Esophagus squamous epithelium (tissue), 5 donors: Measurements from ENCODE around the gene MPG. TPM values are rescaled to one million over a fixed set of nuclear protein-coding genes. Genes with fewer than 3 reads are reported as not detected.

ENCODE experiments used
- DNase-seq: peaks from one replicate; lab custom pipeline; 2025; lab: John Stamatoyannopoulos, UW
- H3K27ac ChIP-seq, 4 donors: fragments of 200-600 bp; sonication (generic); one replicate each; pipeline ENCODE4 v1.5.1; 2016 to 2019; ENCODE audit warnings: mild to moderate bottlenecking in 1 of 4
- H3K27me3 ChIP-seq, 4 donors: fragments of 200-600 bp; sonication (generic); 1 replicate in 3 of 4; 2 replicates in 1 of 4; pipeline versions ENCODE4 v1.5.1 to v1.6.0; 2017 to 2021; ENCODE audit warnings: antibody characterized with exemption in 1 of 4
- H3K36me3 ChIP-seq, 3 donors: fragments of 200-600 bp; sonication (generic); one replicate each; pipeline ENCODE4 v1.5.1; 2016 to 2019
- H3K4me1 ChIP-seq, 3 donors: fragments of 200-600 bp; sonication (generic); one replicate each; pipeline ENCODE4 v1.5.1; 2017 to 2019
- H3K4me3 ChIP-seq, 4 donors: fragments of 200-600 bp; sonication (generic); 1 replicate in 3 of 4; 2 replicates in 1 of 4; pipeline ENCODE4 v1.5.1; 2016 to 2019; ENCODE audit warnings: mild to moderate bottlenecking in 2 of 4, moderate library complexity in 1 of 4
- H3K9me3 ChIP-seq, 3 donors: fragments of 200-600 bp; sonication (generic); one replicate each; pipeline ENCODE4 v1.5.1; 2016 to 2019
- CTCF ChIP-seq, 6 experiments: fragments of 450-650 bp in 4 of 6; fragments of 200-600 bp in 2 of 6; sonication (generic) in 2 of 6; IDR thresholded peaks; one replicate each; pipeline ENCODE4 v1.5.1; 2016 to 2019; ENCODE audit warnings: antibody characterized with exemption in 6 of 6, mild to moderate bottlenecking in 4 of 6, moderate library complexity in 4 of 6
- POLR2A ChIP-seq, 4 donors: fragments of 450-650 bp; IDR thresholded peaks; one replicate each; pipeline ENCODE4 v1.6.1; 2017; ENCODE audit warnings: antibody characterized with exemption in 4 of 4, mild to moderate bottlenecking in 4 of 4, moderate library complexity in 3 of 4
- WGBS, 2 donors: methylation state at CpG; one replicate each; pipeline ENCODE4 v1.1.5; 2018; 5-methylcytosine and 5-hydroxymethylcytosine counted together
- intact Hi-C: fragments of 100-400 bp; cut with DNase I; formaldehyde crosslinking; loops from one replicate; pipeline ENCODE4 v1.15.0; 2022
- total RNA-seq, 4 donors: library from RNA; depleted of rRNA; stranded (reverse); fragments of >200 nt; gene quantifications; one replicate each; pipeline ENCODE4 v1.1.0, GENCODE V29; 2016
- donor health status: DM: yes; HTN: yes; CAD: no.

MPG gene
- total RNA-seq, 4 donors from 2014 or later: 47.4 to 72.1 (median 68.3) TPM

- intact Hi-C loops: no loop called here
- Histone ChIP-seq H3K9me3 (no peaks in the 10 kb centered on the region), H3K27me3 (no peaks in the 10 kb centered on the region), H3K27ac (no peak overlapping the region), H3K4me3 (no peak overlapping the region), H3K36me3 (peaks cover 17 to 88% (median 27%) of the 10 kb centered on the region in 3 donors), H3K4me1 (peaks cover 8 to 31% (median 15%) of the 10 kb centered on the region in 3 donors)
- no peak for DNase-seq
- 39 to 90% methylated on average over 2 to 10 of the region's 30 CpGs for WGBS, 2 donors
- TF ChIP-seq CTCF (IDR thresholded peaks at IDR 0.05) (no peak), POLR2A (IDR thresholded peaks at IDR 0.05) (no peak)
Observed at GRCh38 chr16:89391-90302, 11.6 kb downstream of the MPG start.

- no peak for TF ChIP-seq POLR2A (IDR thresholded peaks at IDR 0.05)
- TF ChIP-seq CTCF (IDR thresholded peaks at IDR 0.05): no peak
- Histone ChIP-seq H3K9me3 (no peaks in the 10 kb centered on the region), H3K4me1 (peaks cover 0 to 13% (median 0%) of the 10 kb centered on the region in 3 donors), H3K4me3 (no peak overlapping the region), H3K36me3 (peaks cover 16 to 72% (median 24%) of the 10 kb centered on the region in 3 donors), H3K27me3 (no peaks in the 10 kb centered on the region), H3K27ac (no peak overlapping the region)
- no peak for DNase-seq
- intact Hi-C loops: no loop called here
- WGBS, 2 donors: 32 to 46% methylated on average over 9 of the region's 9 CpGs
Observed at GRCh38 chr16:91484-91883, 13.5 kb downstream of the MPG start.

- H3K9me3 ChIP-seq: no peaks in the 10 kb centered on the region
- 52 to 76% methylated on average over 6 to 14 of the region's 15 CpGs for WGBS, 2 donors
- DNase-seq: no peak
- intact Hi-C loops: no loop called here
- H3K4me1 ChIP-seq: peaks cover 0 to 24% (median 5%) of the 10 kb centered on the region in 3 donors
- no peak overlapping the region for H3K27ac ChIP-seq
- peaks cover 11 to 63% (median 17%) of the 10 kb centered on the region in 3 donors for H3K36me3 ChIP-seq
- no peak for TF ChIP-seq POLR2A (IDR thresholded peaks at IDR 0.05)
- H3K4me3 ChIP-seq: no peak overlapping the region
- no peaks in the 10 kb centered on the region for H3K27me3 ChIP-seq
Observed at GRCh38 chr16:92431-93339, 14.7 kb downstream of the MPG start.

- DNase-seq: no peak
- 96% methylated on average over 5 of the region's 5 CpGs for WGBS, 2 donors
- peaks cover 0 to 25% (median 5%) of the 10 kb centered on the region in 3 donors for H3K4me1 ChIP-seq
- intact Hi-C loops: no loop called here
- no peaks in the 10 kb centered on the region for H3K9me3 ChIP-seq
- H3K36me3 ChIP-seq: peaks cover 6 to 59% (median 9%) of the 10 kb centered on the region in 3 donors
- H3K27ac ChIP-seq: no peak overlapping the region
- TF ChIP-seq POLR2A (IDR thresholded peaks at IDR 0.05) (no peak), CTCF (IDR thresholded peaks at IDR 0.05) (no peak)
- no peak overlapping the region for H3K4me3 ChIP-seq
- no peaks in the 10 kb centered on the region for H3K27me3 ChIP-seq
Observed at GRCh38 chr16:94918-95265, 16.9 kb downstream of the MPG start.

GRCh38 chr16:96935-97381, 18.9 kb downstream of the MPG start:
- no peaks in the 10 kb centered on the region for H3K27me3 ChIP-seq
- 13% methylated on average over 10 to 11 of the region's 11 CpGs for WGBS, 2 donors
- peaks cover 3 to 48% (median 9%) of the 10 kb centered on the region in 3 donors for H3K36me3 ChIP-seq
- H3K4me1 ChIP-seq: peaks cover 0 to 26% (median 5%) of the 10 kb centered on the region in 3 donors
- intact Hi-C loops: no loop called here
- no peak overlapping the region for H3K27ac ChIP-seq
- no peak for DNase-seq
- H3K9me3 ChIP-seq: no peaks in the 10 kb centered on the region
- no peak overlapping the region for H3K4me3 ChIP-seq
- TF ChIP-seq CTCF (IDR thresholded peaks at IDR 0.05): peak; percentile 97 to 100 (median 99)
- TF ChIP-seq POLR2A (IDR thresholded peaks at IDR 0.05): no peak
